CD4-positive, alpha-beta T cell (primary cell): Measurements from ENCODE around the gene LGALS14. TPM values are rescaled to one million over a fixed set of nuclear protein-coding genes. Genes with fewer than 3 reads are reported as not detected.

Experiments used
- ATAC-seq: fragments of 200-7000 bp; cut with Tn5 transposase; one replicate; pipeline ENCODE4 v1.10.0; 2022; ENCODE audit warnings: mild to moderate bottlenecking; ENCODE audit not compliant: poor library complexity
- CTCF ChIA-PET: fragments of 350-600 bp; sonication (Branson Sonifier 250); formaldehyde crosslinking; loops from one replicate; lab custom pipeline; 2021; ENCODE audit warnings: antibody characterized with exemption, inconsistent platforms; lab: Charles Lee
- POLR2A ChIA-PET: fragments of 350-600 bp; sonication (Branson Sonifier 250); formaldehyde crosslinking; loops from one replicate; lab custom pipeline; 2021; ENCODE audit warnings: antibody characterized with exemption, inconsistent platforms; lab: Charles Lee
- DNase-seq, 14 experiments: peaks; one replicate each; pipeline ENCODE4 v3.0.0-alpha.2; 2013 to 2020; ENCODE audit warnings: mixed read lengths in 2 of 14
- H3K27ac ChIP-seq, 2 donors: one replicate each; pipeline versions ENCODE4 v1.5.1 to v1.7.0; 2013; ENCODE audit warnings: low read length in 2 of 2, low read depth in 1 of 2, mild to moderate bottlenecking in 1 of 2
- H3K27me3 ChIP-seq, 2 experiments: 1 replicate in 1 of 2; 2 replicates in 1 of 2; pipeline versions ENCODE4 v1.6.1 to v1.7.0; 2013; ENCODE audit warnings: low read length in 2 of 2, control low read depth in 1 of 2, mild to moderate bottlenecking in 1 of 2, moderate library complexity in 1 of 2; ENCODE audit not compliant: insufficient read depth in 2 of 2, control insufficient read depth in 1 of 2
- H3K36me3 ChIP-seq: one replicate; pipeline ENCODE4 v1.6.1; 2013; ENCODE audit warnings: low read length, control low read depth; ENCODE audit not compliant: insufficient read depth
- H3K4me1 ChIP-seq: one replicate; pipeline ENCODE4 v1.6.1; 2013; ENCODE audit warnings: low read length, control low read depth; ENCODE audit not compliant: insufficient read depth
- H3K4me3 ChIP-seq: one replicate; pipeline ENCODE4 v1.5.1; 2013; ENCODE audit warnings: mild to moderate bottlenecking, low read length, moderate library complexity
- H3K9me3 ChIP-seq, 2 experiments: 1 replicate in 1 of 2; 2 replicates in 1 of 2; pipeline versions ENCODE4 v1.6.1 to v1.7.0; 2013; ENCODE audit warnings: low read length in 2 of 2, mild to moderate bottlenecking in 2 of 2, control low read depth in 1 of 2, moderate library complexity in 1 of 2; ENCODE audit not compliant: control insufficient read depth in 1 of 2, insufficient read depth in 1 of 2
- H3K27ac Mint-ChIP-seq: one replicate; pipeline ENCODE4 v1.8.0; 2020; ENCODE audit warnings: mixed read lengths
- H3K27me3 Mint-ChIP-seq: one replicate; pipeline ENCODE4 v1.8.0; 2021; ENCODE audit warnings: mixed read lengths
- H3K36me3 Mint-ChIP-seq: one replicate; pipeline ENCODE4 v1.8.0; 2021; ENCODE audit warnings: low read depth, mixed read lengths
- H3K4me1 Mint-ChIP-seq: one replicate; pipeline ENCODE4 v1.8.0; 2021; ENCODE audit warnings: low read depth, mixed read lengths
- H3K4me3 Mint-ChIP-seq: one replicate; pipeline ENCODE4 v1.8.0; 2020; ENCODE audit warnings: mild to moderate bottlenecking, mixed read lengths
- H3K9me3 Mint-ChIP-seq: one replicate; pipeline ENCODE4 v1.8.0; 2020; ENCODE audit warnings: mixed read lengths
- CTCF ChIP-seq: fragments of 200-600 bp; IDR thresholded peaks from one replicate; pipeline ENCODE4 v1.8.0; 2022; ENCODE audit warnings: antibody characterized with exemption, mild to moderate bottlenecking
- intact Hi-C, 2 experiments: fragments of 100-400 bp; cut with DNase I in 1 of 2; cut with micrococcal nuclease in 1 of 2; formaldehyde crosslinking; loops; one replicate each; pipeline versions ENCODE4 v1.15.1 to v1.9.0; 2023 to 2025; cut with DNase I, micrococcal nuclease
- total RNA-seq, 174 experiments: library from RNA in 2 of 174; stranded (reverse) in 2 of 174; gene quantifications; one replicate each; pipeline ENCODE4 v1.2.3 and lab custom pipeline; 2021 to 2026

The LGALS14 gene
- total RNA-seq, 2 experiments from 2014 or later: not detected

- POLR2A ChIA-PET: no interaction called here
- no peak for TF ChIP-seq CTCF
- H3K36me3 Mint-ChIP-seq: no peaks in the 10 kb centered on the region
- Histone ChIP-seq H3K36me3 (no peaks in the 10 kb centered on the region), H3K27me3 (no peaks in the 10 kb centered on the region), H3K4me1 (no peaks in the 10 kb centered on the region), H3K9me3 (no peaks in the 10 kb centered on the region), H3K27ac (no peak overlapping the region), H3K4me3 (no peak overlapping the region)
- intact Hi-C loops: no loop called here
- CTCF ChIA-PET: no interaction called here
- no peak for ATAC-seq
- no peak overlapping the region for H3K4me3 Mint-ChIP-seq
- no peak overlapping the region for H3K27ac Mint-ChIP-seq
- no peaks in the 10 kb centered on the region for H3K9me3 Mint-ChIP-seq
- H3K4me1 Mint-ChIP-seq: no peaks in the 10 kb centered on the region
- H3K27me3 Mint-ChIP-seq: peaks cover 34% of the 10 kb centered on the region
- no peak for DNase-seq
Observed at GRCh38 chr19:39729594-39729993, 25.3 kb downstream of the LGALS14 start.

- intact Hi-C loops: no loop called here
- ChIA-PET POLR2A (no interaction called here), CTCF (no interaction called here)
- Histone ChIP-seq H3K9me3 (no peaks in the 10 kb centered on the region), H3K36me3 (no peaks in the 10 kb centered on the region), H3K27ac (no peak overlapping the region), H3K27me3 (no peaks in the 10 kb centered on the region), H3K4me1 (no peaks in the 10 kb centered on the region), H3K4me3 (no peak overlapping the region)
- H3K4me1 Mint-ChIP-seq: no peaks in the 10 kb centered on the region
- no peak for ATAC-seq
- H3K4me3 Mint-ChIP-seq: no peak overlapping the region
- peaks cover 27% of the 10 kb centered on the region for H3K27me3 Mint-ChIP-seq
- no peak for DNase-seq
- H3K9me3 Mint-ChIP-seq: no peaks in the 10 kb centered on the region
- no peaks in the 10 kb centered on the region for H3K36me3 Mint-ChIP-seq
- TF ChIP-seq CTCF: no peak
- H3K27ac Mint-ChIP-seq: no peak overlapping the region
Observed at GRCh38 chr19:39731685-39732084, 27.4 kb downstream of the LGALS14 start.

GRCh38 chr19:39733841-39734240 lies 29.6 kb downstream of the LGALS14 start:
- CTCF ChIA-PET: interaction anchor here (1.0 kb wide), 1 partner anchor 15 kb away, joined by 3 read pairs; no protein-coding TSS in a partner anchor
- H3K4me1 Mint-ChIP-seq: no peaks in the 10 kb centered on the region
- H3K4me1 ChIP-seq: peaks cover 7% of the 10 kb centered on the region

More at GRCh38 chr19:39733841-39734240, 29.6 kb downstream of the LGALS14 start:
- Mint-ChIP-seq H3K27ac (no peak overlapping the region), H3K27me3 (peaks cover 17% of the 10 kb centered on the region), H3K36me3 (no peaks in the 10 kb centered on the region), H3K4me3 (no peak overlapping the region), H3K9me3 (no peaks in the 10 kb centered on the region)
- POLR2A ChIA-PET: no interaction called here
- Histone ChIP-seq H3K27me3 (peaks cover 0 to 4% of the 10 kb centered on the region in 2 experiments), H3K9me3 (no peaks in the 10 kb centered on the region), H3K36me3 (no peaks in the 10 kb centered on the region), H3K4me3 (no peak overlapping the region), H3K27ac (no peak overlapping the region)
- no peak for DNase-seq
- intact Hi-C loops: no loop called here
- TF ChIP-seq CTCF: no peak
- no peak for ATAC-seq
